Activated CD4-positive, CD25-positive, alpha-beta regulatory T cell treated with anti-CD3 and anti-CD28 coated beads, Interleukin-2, amount 50 U/mL, for 72 hours (primary cell): ENCODE data around the gene GALP.
"Not testable (repeated sequence)": the region's sequence is repeated elsewhere in the genome, so short reads cannot be mapped to it uniquely, and the experiment has no call there.

ENCODE experiments used
- DNase-seq: peaks from one replicate; pipeline ENCODE4 v3.0.0; 2021

GALP gene

GRCh38 chr19:56148955-56149655, 26.7 kb upstream of the GALP start:
- DNase-seq = not testable (repeated sequence)

- DNase-seq = no peak
These were observed 26.2 kb upstream of the GALP start for GRCh38 chr19:56149656-56150038.

GRCh38 chr19:56150358-56150757, 25.4 kb upstream of the GALP start:
- no peak for DNase-seq

- no peak for DNase-seq
These were observed 23.2 kb upstream of the GALP start for GRCh38 chr19:56152644-56153043.

GRCh38 chr19:56153507-56153906, 22.3 kb upstream of the GALP start:
- DNase-seq = no peak

- DNase-seq = no peak
These were observed 20.6 kb upstream of the GALP start for GRCh38 chr19:56155124-56155687.

GRCh38 chr19:56156768-56157167, 19.0 kb upstream of the GALP start:
- no peak for DNase-seq

- DNase-seq = no peak
These were observed 17.5 kb upstream of the GALP start for GRCh38 chr19:56158170-56158757.

- no peak for DNase-seq
These were observed 16.7 kb upstream of the GALP start for GRCh38 chr19:56159009-56159559.

GRCh38 chr19:56159622-56160271, 16.1 kb upstream of the GALP start:
- no peak for DNase-seq

- no peak for DNase-seq
These were observed 14.3 kb upstream of the GALP start for GRCh38 chr19:56161534-56161933.

- DNase-seq = no peak
These were observed 13.6 kb upstream of the GALP start for GRCh38 chr19:56162258-56162657.

- no peak for DNase-seq
These were observed 12.7 kb upstream of the GALP start for GRCh38 chr19:56163097-56163496.

GRCh38 chr19:56167064-56167578, 8.7 kb upstream of the GALP start:
- DNase-seq = no peak

GRCh38 chr19:56170261-56170660, 5.5 kb upstream of the GALP start:
- DNase-seq = no peak

GRCh38 chr19:56174086-56174485, 1.7 kb upstream of the GALP start:
- DNase-seq = no peak

- no peak for DNase-seq
These were observed 1.3 kb upstream of the GALP start for GRCh38 chr19:56174550-56174949.

- DNase-seq = not testable (repeated sequence)
These were observed 502 bp downstream of the GALP start for GRCh38 chr19:56176310-56176709.

- DNase-seq = no peak
These were observed 1.1 kb downstream of the GALP start for GRCh38 chr19:56176881-56177280.

GRCh38 chr19:56177564-56178243, 1.9 kb downstream of the GALP start:
- DNase-seq = no peak

GRCh38 chr19:56189785-56190184, 14.0 kb downstream of the GALP start:
- no peak for DNase-seq

GRCh38 chr19:56191115-56191514, 15.3 kb downstream of the GALP start:
- DNase-seq = no peak

- DNase-seq = no peak
These were observed 15.9 kb downstream of the GALP start for GRCh38 chr19:56191711-56192110.
